ENCODE measurements around the gene KIF4B. TPM values are rescaled to one million over a fixed set of nuclear protein-coding genes. Genes with fewer than 3 reads are reported as not detected.

The KIF4B gene
- total RNA-seq, 2 donors from 2014 or later, result not detected

DNA sequence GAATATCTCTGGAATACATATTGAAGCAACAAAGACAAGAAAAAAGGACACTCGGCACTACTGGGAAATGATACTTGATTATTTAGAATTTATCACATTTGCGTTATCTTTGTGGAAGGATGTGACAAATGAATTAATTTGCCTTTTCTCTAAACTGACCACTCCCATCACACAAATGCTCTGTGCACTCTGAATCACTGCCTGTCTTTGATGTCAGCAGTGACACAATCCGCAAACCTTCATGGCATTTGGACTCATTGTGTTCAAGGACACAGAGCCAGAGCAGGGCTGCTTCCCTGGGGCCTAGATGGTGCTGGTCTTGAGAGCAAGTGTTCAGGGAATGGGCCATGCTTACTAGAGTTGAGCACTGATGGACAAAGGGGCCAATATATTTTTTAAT is 4.9 kb upstream of the KIF4B start:
- intact Hi-C loops (cut with DNase I), result no loop called here
- H3K36me3 ChIP-seq, result no peaks in the 10 kb centered on the region

GRCh38 chr5:155010881-155011280 is 2.7 kb upstream of the KIF4B start:
- no peak for DNase-seq
- no peaks in the 10 kb centered on the region for H3K27me3 ChIP-seq
- no peak overlapping the region for H3K9ac ChIP-seq (ENCODE audit: low read depth in 2 of 2, low read length in 2 of 2)
- intact Hi-C loops (cut with DNase I), result no loop called here
- no peak overlapping the region for H3K27ac ChIP-seq
- no peaks in the 10 kb centered on the region for H3K4me1 ChIP-seq
- TF ChIP-seq CTCF (IDR thresholded peaks at IDR 0.05), result no peak
- no peaks in the 10 kb centered on the region for H3K9me3 ChIP-seq
- H3K4me3 ChIP-seq, result no peak overlapping the region
- no peaks in the 10 kb centered on the region for H3K36me3 ChIP-seq

More for the DNA sequence above, 4.9 kb upstream of the KIF4B start:
- no peak overlapping the region for H3K9ac ChIP-seq (ENCODE audit: low read depth in 2 of 2, low read length in 2 of 2)
- no peaks in the 10 kb centered on the region for H3K4me1 ChIP-seq
- no peak for TF ChIP-seq CTCF (IDR thresholded peaks at IDR 0.05)
- no peak for DNase-seq
- H3K4me3 ChIP-seq, result no peak overlapping the region
- no peaks in the 10 kb centered on the region for H3K9me3 ChIP-seq
- H3K27me3 ChIP-seq, result no peaks in the 10 kb centered on the region
- H3K27ac ChIP-seq, result no peak overlapping the region

GRCh38 chr5:155015239-155015638 is 1.7 kb downstream of the KIF4B start:
- H3K27me3 ChIP-seq, result no peaks in the 10 kb centered on the region
- no peak overlapping the region for H3K4me3 ChIP-seq
- H3K9me3 ChIP-seq, result no peaks in the 10 kb centered on the region
- no peak overlapping the region for H3K27ac ChIP-seq
- no peaks in the 10 kb centered on the region for H3K36me3 ChIP-seq
- no peak for TF ChIP-seq CTCF (IDR thresholded peaks at IDR 0.05)
- DNase-seq, result no peak
- H3K9ac ChIP-seq (ENCODE audit: low read depth in 2 of 2, low read length in 2 of 2), result no peak overlapping the region
- H3K4me1 ChIP-seq, result no peaks in the 10 kb centered on the region
- intact Hi-C loops (cut with DNase I), result no loop called here

GRCh38 chr5:155017610-155018009 is 4.1 kb downstream of the KIF4B start:
- H3K27me3 ChIP-seq, result no peaks in the 10 kb centered on the region
- intact Hi-C loops (cut with DNase I), result no loop called here
- no peaks in the 10 kb centered on the region for H3K9me3 ChIP-seq
- no peak overlapping the region for H3K27ac ChIP-seq
- DNase-seq, result no peak
- no peak for TF ChIP-seq CTCF (IDR thresholded peaks at IDR 0.05)
- no peak overlapping the region for H3K9ac ChIP-seq (ENCODE audit: low read depth in 2 of 2, low read length in 2 of 2)
- H3K4me3 ChIP-seq, result no peak overlapping the region
- H3K36me3 ChIP-seq, result no peaks in the 10 kb centered on the region
- no peaks in the 10 kb centered on the region for H3K4me1 ChIP-seq

DNA sequence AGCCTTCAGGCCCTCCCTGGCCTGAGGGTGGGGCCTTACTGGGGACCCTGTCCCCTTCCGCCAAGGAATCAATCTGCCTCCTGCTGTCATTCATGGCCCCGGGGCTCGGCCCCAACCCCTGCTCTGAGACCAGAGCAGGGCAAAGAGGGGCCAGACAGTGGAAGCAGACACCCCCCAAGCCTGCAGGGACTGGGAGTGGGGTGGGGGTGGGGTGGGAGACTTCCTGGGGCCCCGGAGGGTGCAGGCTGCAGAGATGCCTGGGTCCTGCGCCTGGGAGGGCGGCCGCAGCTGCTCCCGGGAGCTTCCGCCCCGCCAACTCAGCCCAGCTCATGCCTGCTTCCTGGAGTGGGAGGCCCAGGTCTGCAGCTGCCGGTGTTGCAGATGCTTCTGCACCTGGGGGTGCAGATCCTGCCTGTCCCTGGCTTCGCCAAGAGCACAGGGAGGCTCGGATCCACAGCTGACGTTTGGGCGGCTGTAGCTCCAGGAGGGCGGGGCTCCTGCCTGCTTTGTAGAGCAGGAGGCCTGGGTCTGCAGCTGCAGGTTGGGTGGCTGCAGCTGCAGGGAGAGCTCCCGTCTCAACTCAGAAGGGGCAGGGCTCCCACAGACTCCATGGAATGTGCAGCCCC is 6.2 kb downstream of the KIF4B start:
- DNase-seq, result no peak
- intact Hi-C loops (cut with DNase I), result no loop called here
- Histone ChIP-seq H3K27ac (no peak overlapping the region), H3K36me3 (no peaks in the 10 kb centered on the region), H3K4me3 (no peak overlapping the region), H3K27me3 (no peaks in the 10 kb centered on the region), H3K4me1 (no peaks in the 10 kb centered on the region), H3K9ac (ENCODE audit: low read depth in 2 of 2, low read length in 2 of 2) (no peak overlapping the region), H3K9me3 (no peaks in the 10 kb centered on the region)
- no peak for TF ChIP-seq CTCF (IDR thresholded peaks at IDR 0.05)
